Astrocyte (in vitro differentiated cells and primary cell): ENCODE measurements around the gene TEKT5. TPM values are rescaled to one million over a fixed set of nuclear protein-coding genes. Genes with fewer than 3 reads are reported as not detected.

ENCODE experiments used
- DNase-seq: peaks from one replicate; pipeline ENCODE4 v3.0.0-alpha.2; 2010; ENCODE audit warnings: low read depth
- FAIRE-seq: peaks from 2 replicates; lab custom pipeline; 2011; peaks lifted over from hg19 to GRCh38; lab: Jason Lieb, UNC
- H2AFZ ChIP-seq: 2 replicates; pipeline ENCODE4 v1.6.0; 2012; ENCODE audit warnings: low read depth, low read length, inconsistent platforms
- H3K27ac ChIP-seq: 2 replicates; pipeline ENCODE4 v1.5.1; 2011; ENCODE audit warnings: low read depth, low read length, inconsistent platforms
- H3K27me3 ChIP-seq: 2 replicates; pipeline ENCODE4 v1.6.0; 2011; ENCODE audit warnings: low read length, inconsistent platforms; ENCODE audit not compliant: insufficient read depth
- H3K36me3 ChIP-seq: 2 replicates; pipeline ENCODE4 v1.5.1; 2011; ENCODE audit warnings: low read length, inconsistent platforms; ENCODE audit not compliant: insufficient read depth
- H3K4me1 ChIP-seq: 2 replicates; pipeline ENCODE4 v1.5.1; 2011; ENCODE audit warnings: low read length, inconsistent platforms; ENCODE audit not compliant: insufficient read depth
- H3K4me2 ChIP-seq: 2 replicates; pipeline ENCODE4 v1.6.0; 2012; ENCODE audit warnings: low read length, inconsistent platforms
- H3K4me3 ChIP-seq: 2 replicates; pipeline ENCODE4 v1.5.1; 2011; ENCODE audit warnings: low read depth, mild to moderate bottlenecking, low read length, inconsistent platforms; ENCODE audit not compliant: insufficient read depth
- H3K79me2 ChIP-seq: 2 replicates; pipeline ENCODE4 v1.6.0; 2012; ENCODE audit warnings: mild to moderate bottlenecking, low read length, inconsistent platforms; ENCODE audit not compliant: insufficient read depth
- H3K9ac ChIP-seq: 2 replicates; pipeline ENCODE4 v1.6.0; 2012; ENCODE audit warnings: mild to moderate bottlenecking, low read length, inconsistent platforms
- H3K9me3 ChIP-seq: 2 replicates; pipeline ENCODE4 v1.5.1; 2012; ENCODE audit warnings: low read depth, mild to moderate bottlenecking, low read length, inconsistent platforms; ENCODE audit not compliant: insufficient read depth
- H4K20me1 ChIP-seq: 2 replicates; pipeline ENCODE4 v1.6.0; 2012; ENCODE audit warnings: low read length, inconsistent platforms; ENCODE audit not compliant: insufficient read depth
- H3K27ac Mint-ChIP-seq: one replicate; pipeline ENCODE4 v1.8.0; 2021; ENCODE audit warnings: mild to moderate bottlenecking, mixed read lengths; ENCODE audit not compliant: unreplicated experiment
- H3K27me3 Mint-ChIP-seq: one replicate; pipeline ENCODE4 v1.8.0; 2021; ENCODE audit warnings: low read depth, mixed read lengths; ENCODE audit not compliant: unreplicated experiment
- H3K36me3 Mint-ChIP-seq: one replicate; pipeline ENCODE4 v1.8.0; 2021; ENCODE audit warnings: low read depth, mixed read lengths; ENCODE audit not compliant: unreplicated experiment
- H3K4me1 Mint-ChIP-seq: one replicate; pipeline ENCODE4 v1.8.0; 2021; ENCODE audit warnings: low read depth, mixed read lengths; ENCODE audit not compliant: unreplicated experiment
- H3K4me3 Mint-ChIP-seq: one replicate; pipeline ENCODE4 v1.8.0; 2021; ENCODE audit warnings: mild to moderate bottlenecking, moderate library complexity, mixed read lengths; ENCODE audit not compliant: unreplicated experiment
- H3K9me3 Mint-ChIP-seq: one replicate; pipeline ENCODE4 v1.8.0; 2021; ENCODE audit warnings: mild to moderate bottlenecking, mixed read lengths; ENCODE audit not compliant: unreplicated experiment
- CTCF ChIP-seq: IDR thresholded peaks from 2 replicates; pipeline ENCODE4 v1.5.1; 2011; ENCODE audit warnings: low read depth, mild to moderate bottlenecking, inconsistent platforms, low read length, moderate library complexity; ENCODE audit not compliant: insufficient read depth
- EZH2 ChIP-seq: IDR thresholded peaks from 2 replicates; pipeline ENCODE4 v1.6.1; 2012; ENCODE audit warnings: mild to moderate bottlenecking, low read length, inconsistent platforms; ENCODE audit not compliant: insufficient read depth
- total RNA-seq: library from RNA; stranded (reverse); gene quantifications from 2 replicates; pipeline ENCODE4 v1.2.1, GENCODE V29; 2021

The TEKT5 gene
- total RNA-seq, 1 donor from 2014 or later, result not detected

GRCh38 chr16:10729104-10730048 is 34.6 kb upstream of the TEKT5 start:
- no peak overlapping the region for H3K27ac Mint-ChIP-seq

GRCh38 chr16:10728003-10728887 is 33.5 kb upstream of the TEKT5 start:
- Histone ChIP-seq H3K9me3 (peaks cover 2% of the 10 kb centered on the region), H3K9ac (no peak overlapping the region), H3K27ac (no peak overlapping the region), H3K4me2 (no peak overlapping the region), H3K4me3 (no peak overlapping the region), H3K79me2 (no peaks in the 10 kb centered on the region), H4K20me1 (no peaks in the 10 kb centered on the region), H2AFZ (no peak overlapping the region), H3K27me3 (no peaks in the 10 kb centered on the region), H3K4me1 (peaks cover 5% of the 10 kb centered on the region), H3K36me3 (no peaks in the 10 kb centered on the region)
- Mint-ChIP-seq H3K27me3 (no peaks in the 10 kb centered on the region), H3K4me3 (no peak overlapping the region), H3K36me3 (peaks cover 1% of the 10 kb centered on the region), H3K9me3 (peaks cover 2% of the 10 kb centered on the region), H3K4me1 (no peaks in the 10 kb centered on the region), H3K27ac (no peak overlapping the region)
- TF ChIP-seq CTCF (no peak), EZH2 (no peak)
- DNase-seq (no peak), FAIRE-seq (no peak)

More at GRCh38 chr16:10729104-10730048, 34.6 kb upstream of the TEKT5 start:
- Histone ChIP-seq H2AFZ (no peak overlapping the region), H3K4me3 (no peak overlapping the region), H3K4me2 (peak overlapping the region; percentile 46), H4K20me1 (no peaks in the 10 kb centered on the region), H3K36me3 (no peaks in the 10 kb centered on the region), H3K79me2 (no peaks in the 10 kb centered on the region), H3K4me1 (peaks cover 5% of the 10 kb centered on the region), H3K9me3 (peaks cover 4% of the 10 kb centered on the region), H3K27ac (no peak overlapping the region), H3K27me3 (no peaks in the 10 kb centered on the region), H3K9ac (no peak overlapping the region)
- peaks cover 4% of the 10 kb centered on the region for H3K9me3 Mint-ChIP-seq
- no peak for TF ChIP-seq EZH2
- TF ChIP-seq CTCF, result no peak
- H3K4me1 Mint-ChIP-seq, result no peaks in the 10 kb centered on the region
- DNase-seq (peak; percentile 56), FAIRE-seq (no peak)
- H3K36me3 Mint-ChIP-seq, result peaks cover 1% of the 10 kb centered on the region
- no peak overlapping the region for H3K4me3 Mint-ChIP-seq
- H3K27me3 Mint-ChIP-seq, result no peaks in the 10 kb centered on the region
